Measurements from ENCODE around the gene ZNF768. TPM values are rescaled to one million over a fixed set of nuclear protein-coding genes. Genes with fewer than 3 reads are reported as not detected.
"Not testable (repeated sequence)": the region's sequence is repeated elsewhere in the genome, so short reads cannot be mapped to it uniquely, and the experiment has no call there.

ZNF768 gene
- total RNA-seq, 1 donor from 2014 or later = 21.7 TPM

GRCh38 chr16:30515275-30515674 lies 11.1 kb downstream of the ZNF768 start:
- no peak for ATAC-seq
- DNase-seq (ENCODE audit: low spot score) = no peak

GRCh38 chr16:30511509-30511908 lies 14.9 kb downstream of the ZNF768 start:
- ATAC-seq (no peak), DNase-seq (ENCODE audit: low spot score) (no peak)

GRCh38 chr16:30510376-30510938 lies 15.9 kb downstream of the ZNF768 start:
- ATAC-seq (no peak), DNase-seq (ENCODE audit: low spot score) (no peak)

- ATAC-seq = no peak
- DNase-seq (ENCODE audit: low spot score) = no peak
These were observed 17.1 kb downstream of the ZNF768 start for GRCh38 chr16:30509081-30509765.

- ATAC-seq (no peak), DNase-seq (ENCODE audit: low spot score) (no peak)
These were observed 22.7 kb downstream of the ZNF768 start for GRCh38 chr16:30503403-30504296.

GRCh38 chr16:30499284-30499683 lies 27.1 kb downstream of the ZNF768 start:
- ATAC-seq = no peak
- DNase-seq (ENCODE audit: low spot score) = no peak

- DNase-seq (ENCODE audit: low spot score) (no peak), ATAC-seq (no peak)
These were observed 31.7 kb downstream of the ZNF768 start for GRCh38 chr16:30494709-30495108.

- DNase-seq (ENCODE audit: low spot score) (no peak), ATAC-seq (no peak)
These were observed 32.4 kb downstream of the ZNF768 start for GRCh38 chr16:30493941-30494488.

GRCh38 chr16:30491744-30492308 lies 34.5 kb downstream of the ZNF768 start:
- DNase-seq (ENCODE audit: low spot score) (no peak), ATAC-seq (peak; percentile 14)

GRCh38 chr16:30491229-30491628 lies 35.1 kb downstream of the ZNF768 start:
- ATAC-seq (no peak), DNase-seq (ENCODE audit: low spot score) (no peak)

GRCh38 chr16:30490210-30490609 lies 36.2 kb downstream of the ZNF768 start:
- DNase-seq (ENCODE audit: low spot score) = no peak
- peak; percentile 64 for ATAC-seq

GRCh38 chr16:30488764-30489605 lies 37.4 kb downstream of the ZNF768 start:
- ATAC-seq = peak; percentile 86
- DNase-seq (ENCODE audit: low spot score) = peak; percentile 80

- no peak for DNase-seq (ENCODE audit: low spot score)
- ATAC-seq = no peak
These were observed 40.4 kb downstream of the ZNF768 start for GRCh38 chr16:30485818-30486436.

GRCh38 chr16:30484887-30485286 lies 41.5 kb downstream of the ZNF768 start:
- DNase-seq (ENCODE audit: low spot score) = no peak
- no peak for ATAC-seq

- peak; percentile 31 for ATAC-seq
- DNase-seq (ENCODE audit: low spot score) = no peak
These were observed 44.0 kb downstream of the ZNF768 start for GRCh38 chr16:30482366-30482765.

- ATAC-seq (no peak), DNase-seq (ENCODE audit: low spot score) (no peak)
These were observed 45.0 kb downstream of the ZNF768 start for GRCh38 chr16:30481381-30481780.

GRCh38 chr16:30478766-30479478 lies 47.4 kb downstream of the ZNF768 start:
- no peak for DNase-seq (ENCODE audit: low spot score)
- no peak for ATAC-seq

- ATAC-seq; DNase-seq (ENCODE audit: low spot score): not testable (repeated sequence)
These were observed 48.6 kb downstream of the ZNF768 start for GRCh38 chr16:30477773-30478172.

GRCh38 chr16:30476991-30477390 lies 49.4 kb downstream of the ZNF768 start:
- ATAC-seq (no peak), DNase-seq (ENCODE audit: low spot score) (no peak)

Data from left lobe of liver (tissue), 2 donors.